Nephron (organoid): Measurements from ENCODE around the gene PLA2G4C.

Experiments used
- H3K27ac Mint-ChIP-seq, 3 experiments: 2 replicates each; pipeline ENCODE4 v1.8.0; 2020; ENCODE audit warnings: mixed read lengths in 3 of 3, mild to moderate bottlenecking in 2 of 3, moderate library complexity in 1 of 3
- H3K27me3 Mint-ChIP-seq: 2 replicates; pipeline ENCODE4 v1.8.0; 2021; ENCODE audit warnings: low read depth, mild to moderate bottlenecking, moderate library complexity, mixed read lengths
- H3K36me3 Mint-ChIP-seq: 2 replicates; pipeline ENCODE4 v1.8.0; 2020; ENCODE audit warnings: low read depth, mixed read lengths
- H3K4me1 Mint-ChIP-seq: 2 replicates; pipeline ENCODE4 v1.8.0; 2020; ENCODE audit warnings: mixed read lengths
- H3K4me3 Mint-ChIP-seq, 3 experiments: 2 replicates each; pipeline ENCODE4 v1.8.0; 2020; ENCODE audit warnings: mild to moderate bottlenecking in 3 of 3, mixed read lengths in 3 of 3, moderate library complexity in 2 of 3
- H3K9me3 Mint-ChIP-seq: 2 replicates; pipeline ENCODE4 v1.8.0; 2020; ENCODE audit warnings: mixed read lengths
- TF ChIP-seq, protein P1 (sequence below), 3 experiments: fragments of 200-600 bp; sonication (generic); IDR thresholded peaks; one replicate each; pipeline ENCODE4 v1.5.0; 2021; ENCODE audit warnings: antibody characterized with exemption in 3 of 3; ENCODE audit not compliant: unreplicated experiment in 3 of 3

The PLA2G4C gene

DNA sequence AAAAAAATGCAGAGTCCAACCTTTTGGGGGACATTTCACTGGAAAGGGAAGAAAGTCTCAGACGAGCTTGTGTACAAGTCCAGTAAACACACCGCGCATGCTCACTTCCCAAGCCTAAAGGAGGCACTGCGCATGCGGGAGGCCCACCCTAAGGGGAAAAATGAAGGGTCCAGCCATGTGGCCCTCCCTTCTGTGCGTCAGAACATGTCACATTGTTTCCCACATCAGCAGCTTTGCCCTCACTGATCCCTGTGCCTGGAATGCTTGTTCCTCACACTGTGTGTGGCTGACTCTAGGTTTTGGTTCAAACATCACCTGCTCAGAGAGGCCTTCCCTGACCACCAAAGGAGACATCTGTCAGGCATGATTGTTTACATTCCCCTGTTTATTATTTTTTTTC, 111.8 kb downstream of the PLA2G4C start:
- Mint-ChIP-seq H3K4me1 (peaks cover 8% of the 10 kb centered on the region), H3K27me3 (peaks cover 16% of the 10 kb centered on the region), H3K4me3 (no peak overlapping the region), H3K36me3 (no peaks in the 10 kb centered on the region), H3K9me3 (peaks cover 2% of the 10 kb centered on the region), H3K27ac (no peak overlapping the region)
- TF ChIP-seq, protein P1, sequence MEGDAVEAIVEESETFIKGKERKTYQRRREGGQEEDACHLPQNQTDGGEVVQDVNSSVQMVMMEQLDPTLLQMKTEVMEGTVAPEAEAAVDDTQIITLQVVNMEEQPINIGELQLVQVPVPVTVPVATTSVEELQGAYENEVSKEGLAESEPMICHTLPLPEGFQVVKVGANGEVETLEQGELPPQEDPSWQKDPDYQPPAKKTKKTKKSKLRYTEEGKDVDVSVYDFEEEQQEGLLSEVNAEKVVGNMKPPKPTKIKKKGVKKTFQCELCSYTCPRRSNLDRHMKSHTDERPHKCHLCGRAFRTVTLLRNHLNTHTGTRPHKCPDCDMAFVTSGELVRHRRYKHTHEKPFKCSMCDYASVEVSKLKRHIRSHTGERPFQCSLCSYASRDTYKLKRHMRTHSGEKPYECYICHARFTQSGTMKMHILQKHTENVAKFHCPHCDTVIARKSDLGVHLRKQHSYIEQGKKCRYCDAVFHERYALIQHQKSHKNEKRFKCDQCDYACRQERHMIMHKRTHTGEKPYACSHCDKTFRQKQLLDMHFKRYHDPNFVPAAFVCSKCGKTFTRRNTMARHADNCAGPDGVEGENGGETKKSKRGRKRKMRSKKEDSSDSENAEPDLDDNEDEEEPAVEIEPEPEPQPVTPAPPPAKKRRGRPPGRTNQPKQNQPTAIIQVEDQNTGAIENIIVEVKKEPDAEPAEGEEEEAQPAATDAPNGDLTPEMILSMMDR (IDR thresholded peaks at IDR 0.05; ENCODE audit: unreplicated experiment in 3 of 3): no peak
